Lung (tissue), 12 donors: ENCODE measurements around the gene NBAS. TPM values are rescaled to one million over a fixed set of nuclear protein-coding genes. Genes with fewer than 3 reads are reported as not detected.
"Not testable (repeated sequence)": the region's sequence is repeated elsewhere in the genome, so short reads cannot be mapped to it uniquely, and the experiment has no call there.

Experiments
- ATAC-seq: fragments of 200-7000 bp; cut with Tn5 transposase; one replicate; pipeline ENCODE4 v1.9.1; 2020; ENCODE audit warnings: moderate number of reproducible peaks; ENCODE audit not compliant: insufficient read depth, low FRiP score
- DNase-seq, 3 donors: peaks; one replicate each; pipeline ENCODE4 v3.0.0-alpha.2; 2013 to 2017
- H3K27ac ChIP-seq, 2 donors: one replicate each; pipeline ENCODE4 v1.5.1; 2013; ENCODE audit warnings: mild to moderate bottlenecking in 2 of 2, moderate library complexity in 2 of 2, control low read depth in 1 of 2, inconsistent platforms in 1 of 2, low read depth in 1 of 2, low read length in 1 of 2
- H3K27me3 ChIP-seq, 3 donors: one replicate each; pipeline ENCODE4 v1.5.1; 2013; ENCODE audit warnings: low read length in 2 of 3; ENCODE audit not compliant: control insufficient read depth in 3 of 3, insufficient read depth in 3 of 3
- H3K36me3 ChIP-seq, 4 donors: one replicate each; pipeline ENCODE4 v1.5.1; 2013; ENCODE audit warnings: low read length in 4 of 4, mild to moderate bottlenecking in 1 of 4, moderate library complexity in 1 of 4; ENCODE audit not compliant: control insufficient read depth in 4 of 4, insufficient read depth in 4 of 4
- H3K4me1 ChIP-seq, 5 donors: one replicate each; pipeline ENCODE4 v1.5.1; 2013; ENCODE audit warnings: low read length in 5 of 5, mild to moderate bottlenecking in 2 of 5, moderate library complexity in 1 of 5; ENCODE audit not compliant: control insufficient read depth in 5 of 5, insufficient read depth in 5 of 5
- H3K4me3 ChIP-seq: one replicate; pipeline ENCODE4 v1.5.1; 2013; ENCODE audit warnings: mild to moderate bottlenecking, control low read depth, moderate library complexity
- H3K9ac ChIP-seq, 2 donors: one replicate each; pipeline ENCODE4 v1.5.1; 2013; ENCODE audit warnings: low read length in 2 of 2, control low read depth in 1 of 2; ENCODE audit not compliant: insufficient read depth in 1 of 2
- H3K9me3 ChIP-seq, 4 donors: one replicate each; pipeline ENCODE4 v1.5.1; 2013; ENCODE audit warnings: low read length in 3 of 4, mild to moderate bottlenecking in 1 of 4, moderate library complexity in 1 of 4; ENCODE audit not compliant: control insufficient read depth in 4 of 4, insufficient read depth in 3 of 4
- WGBS, 2 donors: extraction: QIAGEN DNeasy Blood & Tissue Kit; methylation state at CpG; one replicate each; pipeline ENCODE4 v1.1.7; 2013; 5-methylcytosine and 5-hydroxymethylcytosine counted together
- polyA plus RNA-seq, 2 donors: library from polyadenylated mRNA; stranded (reverse); fragments of 200-250 nt; gene quantifications; one replicate each; pipeline ENCODE4 v1.2.1, GENCODE V29; 2013
- total RNA-seq, 2 donors: library from RNA; depleted of rRNA in 1 of 2; stranded (reverse); fragments of >200 nt in 1 of 2; gene quantifications; one replicate each; pipeline ENCODE4 v1.2.1, GENCODE V29; 2014 to 2021
- TF ChIP-seq, protein P1 (sequence below): IDR thresholded peaks from 2 replicates; pipeline ENCODE4 v1.5.1; 2012; ENCODE audit warnings: mild to moderate bottlenecking; ENCODE audit errors: control extremely low read depth, extremely low read depth
- donor health status: control.
- donor health status: control.
- donor health status: Bipolar disorder and iron deficiency.
- donor health status: healthy.
- donor health status: DM: yes; HTN: yes; CAD: no.

NBAS gene
- total and polyA plus RNA-seq, 4 donors = 15.6 to 61.3 (median 35.4) TPM

DNA sequence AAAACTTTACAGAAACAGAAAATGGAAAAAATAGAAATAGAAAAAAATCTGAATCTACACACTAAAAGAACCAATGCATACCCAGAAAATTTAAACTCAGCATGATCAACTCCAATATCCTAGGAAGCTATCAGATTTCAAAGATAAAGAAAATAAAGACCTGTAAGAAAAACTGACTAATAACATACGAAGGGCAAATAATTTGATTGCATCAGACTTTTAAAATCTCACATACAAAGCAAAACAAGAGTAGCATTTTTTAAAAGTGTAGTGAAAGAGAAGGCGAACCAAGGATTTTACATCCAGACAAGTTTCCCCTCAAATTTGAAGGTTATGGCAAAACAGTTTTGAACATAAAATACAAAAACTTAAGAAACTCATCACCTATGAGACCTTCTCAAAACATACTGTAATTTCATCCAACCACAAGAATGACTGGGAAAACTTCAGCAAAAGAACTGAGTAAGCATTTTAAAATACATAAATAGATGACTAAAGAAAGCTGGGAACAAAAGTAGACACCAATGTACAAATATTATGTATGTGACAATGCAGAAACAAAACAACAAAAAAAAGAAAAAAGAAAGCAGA lies 54.8 kb downstream of the NBAS start:
- H3K36me3 ChIP-seq = peaks cover 5 to 33% (median 28%) of the 10 kb centered on the region in 4 donors

DNA sequence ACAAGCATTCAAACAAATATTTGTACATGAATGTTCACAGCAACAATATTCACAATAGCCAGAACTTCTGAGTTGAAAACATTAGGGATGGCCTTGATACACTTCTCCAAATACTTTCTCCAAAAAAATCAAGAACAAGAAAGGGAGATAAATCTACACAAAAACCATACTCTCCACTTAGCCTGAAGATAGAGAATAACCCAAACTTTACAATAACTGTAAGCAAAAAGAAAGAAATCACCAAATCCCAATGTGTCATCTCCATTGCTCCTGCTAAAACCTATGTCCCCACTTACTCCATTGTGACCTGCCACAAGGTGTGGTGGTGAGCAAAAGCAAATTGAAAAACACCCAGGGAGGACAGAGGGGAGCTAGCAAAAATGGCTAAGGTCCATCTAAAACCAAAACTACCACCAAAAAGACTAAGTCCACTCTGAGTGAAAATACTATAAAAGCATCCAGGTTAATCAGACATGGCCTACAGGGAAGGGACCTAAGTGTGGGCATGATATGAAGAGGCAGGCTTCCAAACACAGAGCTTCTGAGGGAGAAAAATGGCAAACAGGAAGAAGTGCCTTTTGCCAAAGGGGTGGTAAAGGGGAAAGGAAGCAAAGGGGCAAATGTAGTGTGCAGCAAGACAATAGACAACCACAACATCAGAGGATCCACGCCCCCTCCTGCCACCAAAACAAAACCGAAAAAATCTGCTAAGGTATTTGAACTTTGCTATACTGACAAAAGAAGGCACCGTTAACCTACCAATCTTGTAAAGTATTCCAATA lies 56.1 kb downstream of the NBAS start:
- Histone ChIP-seq H3K4me3 (no peak overlapping the region), H3K4me1 (no peaks in the 10 kb centered on the region), H3K36me3 (peaks cover 3 to 26% (median 22%) of the 10 kb centered on the region in 4 donors), H3K27me3 (no peaks in the 10 kb centered on the region), H3K27ac (no peak overlapping the region), H3K9me3 (no peaks in the 10 kb centered on the region), H3K9ac (no peak overlapping the region)
- no peak for DNase-seq
- 79 to 90% methylated on average over 3 of the region's 3 CpGs for WGBS, 2 donors
- no peak for ATAC-seq
- TF ChIP-seq, protein P1, sequence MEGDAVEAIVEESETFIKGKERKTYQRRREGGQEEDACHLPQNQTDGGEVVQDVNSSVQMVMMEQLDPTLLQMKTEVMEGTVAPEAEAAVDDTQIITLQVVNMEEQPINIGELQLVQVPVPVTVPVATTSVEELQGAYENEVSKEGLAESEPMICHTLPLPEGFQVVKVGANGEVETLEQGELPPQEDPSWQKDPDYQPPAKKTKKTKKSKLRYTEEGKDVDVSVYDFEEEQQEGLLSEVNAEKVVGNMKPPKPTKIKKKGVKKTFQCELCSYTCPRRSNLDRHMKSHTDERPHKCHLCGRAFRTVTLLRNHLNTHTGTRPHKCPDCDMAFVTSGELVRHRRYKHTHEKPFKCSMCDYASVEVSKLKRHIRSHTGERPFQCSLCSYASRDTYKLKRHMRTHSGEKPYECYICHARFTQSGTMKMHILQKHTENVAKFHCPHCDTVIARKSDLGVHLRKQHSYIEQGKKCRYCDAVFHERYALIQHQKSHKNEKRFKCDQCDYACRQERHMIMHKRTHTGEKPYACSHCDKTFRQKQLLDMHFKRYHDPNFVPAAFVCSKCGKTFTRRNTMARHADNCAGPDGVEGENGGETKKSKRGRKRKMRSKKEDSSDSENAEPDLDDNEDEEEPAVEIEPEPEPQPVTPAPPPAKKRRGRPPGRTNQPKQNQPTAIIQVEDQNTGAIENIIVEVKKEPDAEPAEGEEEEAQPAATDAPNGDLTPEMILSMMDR = no peak

More for the DNA sequence above, 54.8 kb downstream of the NBAS start:
- no peak overlapping the region for H3K4me3 ChIP-seq
- ATAC-seq = no peak
- no peaks in the 10 kb centered on the region for H3K4me1 ChIP-seq
- no peak overlapping the region for H3K9ac ChIP-seq
- H3K9me3 ChIP-seq = no peaks in the 10 kb centered on the region
- 91 to 95% methylated on average over 2 of the region's 2 CpGs for WGBS, 2 donors
- no peak for DNase-seq
- no peak overlapping the region for H3K27ac ChIP-seq
- no peaks in the 10 kb centered on the region for H3K27me3 ChIP-seq
- TF ChIP-seq, protein P1 = no peak

DNA sequence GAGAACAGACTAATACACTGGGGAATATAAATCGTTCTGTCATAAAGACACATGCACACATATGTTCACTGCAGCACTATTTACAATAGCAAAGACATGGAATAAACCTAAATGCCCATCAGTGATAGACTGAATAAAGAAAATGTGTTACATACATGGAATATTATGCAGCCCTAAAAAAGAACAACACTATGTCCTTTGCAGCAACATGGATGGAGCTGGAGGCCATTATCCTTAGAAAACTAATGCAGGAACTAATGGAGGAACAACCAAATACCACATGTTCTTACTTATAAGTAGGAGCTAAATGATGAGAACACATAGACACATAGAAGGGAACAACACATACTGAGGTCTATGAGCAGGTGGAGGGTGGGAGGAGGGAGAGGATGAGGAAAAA lies 61.9 kb downstream of the NBAS start:
- H3K9ac ChIP-seq, ATAC-seq, H3K27me3 ChIP-seq, H3K27ac ChIP-seq, H3K9me3 ChIP-seq, H3K4me1 ChIP-seq, DNase-seq, H3K4me3 ChIP-seq: not testable (repeated sequence)
- H3K36me3 ChIP-seq = peaks cover 1 to 19% (median 13%) of the 10 kb centered on the region in 4 donors
- WGBS, 2 donors = 98 to 100% methylated on average over 1 of the region's 1 CpG

DNA sequence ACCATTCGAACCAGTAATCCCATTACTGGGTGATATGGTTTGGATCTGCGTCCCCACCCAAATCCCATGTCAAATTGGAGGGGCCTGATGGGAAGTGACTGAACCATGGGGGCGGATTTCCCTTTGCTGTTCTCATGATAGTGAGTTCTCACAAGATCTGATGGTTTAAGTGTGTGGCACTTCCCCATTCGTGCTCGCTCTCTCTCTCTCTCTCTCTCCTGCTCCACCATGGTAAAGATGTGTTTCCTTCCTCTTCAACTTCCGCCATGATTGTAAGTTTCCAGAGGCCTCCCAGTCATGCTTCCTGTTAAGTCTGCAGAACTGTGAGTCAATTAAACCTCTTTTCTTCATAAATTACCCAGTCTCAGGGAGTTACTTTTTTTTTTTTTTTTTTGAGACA lies 62.6 kb downstream of the NBAS start:
- DNase-seq = no peak
- 71 to 91% methylated on average over 6 of the region's 6 CpGs for WGBS, 2 donors
- no peak for ATAC-seq
- Histone ChIP-seq H3K9me3 (peaks cover 0 to 2% (median 0%) of the 10 kb centered on the region in 4 donors), H3K9ac (no peak overlapping the region), H3K4me3 (no peak overlapping the region), H3K27ac (no peak overlapping the region), H3K36me3 (peaks cover 1 to 16% (median 9%) of the 10 kb centered on the region in 4 donors), H3K4me1 (peaks cover 0 to 4% (median 0%) of the 10 kb centered on the region in 5 donors), H3K27me3 (no peaks in the 10 kb centered on the region)
- TF ChIP-seq, protein P1 = no peak
